SIG-M5 treated with dmso at 0.1 percent for 504 hours (cell line): ENCODE data around the gene GPR17.

Source experiments
- DNase-seq: peaks from one replicate; lab custom pipeline; 2025; ENCODE audit not compliant: unreplicated experiment; lab: John Stamatoyannopoulos, UW

The GPR17 gene

GRCh38 chr2:127614246-127614645 is 31.7 kb upstream of the GPR17 start:
- no peak for DNase-seq

GRCh38 chr2:127614731-127615130 is 31.2 kb upstream of the GPR17 start:
- DNase-seq, result no peak

GRCh38 chr2:127615511-127616166 is 30.3 kb upstream of the GPR17 start:
- DNase-seq, result no peak

GRCh38 chr2:127618551-127619202 is 27.3 kb upstream of the GPR17 start:
- DNase-seq, result no peak

- DNase-seq, result no peak
These were observed 26.8 kb upstream of the GPR17 start for GRCh38 chr2:127619203-127619590.

- DNase-seq, result no peak
These were observed 25.9 kb upstream of the GPR17 start for GRCh38 chr2:127619877-127620705.

GRCh38 chr2:127620866-127621265 is 25.1 kb upstream of the GPR17 start:
- DNase-seq, result no peak

- no peak for DNase-seq
These were observed 23.9 kb upstream of the GPR17 start for GRCh38 chr2:127621981-127622431.

GRCh38 chr2:127622561-127623387 is 23.2 kb upstream of the GPR17 start:
- DNase-seq, result no peak

GRCh38 chr2:127623388-127624319 is 22.3 kb upstream of the GPR17 start:
- no peak for DNase-seq

- DNase-seq, result no peak
These were observed 21.6 kb upstream of the GPR17 start for GRCh38 chr2:127624320-127624755.

GRCh38 chr2:127624756-127625571 is 21.0 kb upstream of the GPR17 start:
- no peak for DNase-seq

- no peak for DNase-seq
These were observed 20.4 kb upstream of the GPR17 start for GRCh38 chr2:127625572-127625951.

GRCh38 chr2:127626175-127626574 is 19.8 kb upstream of the GPR17 start:
- DNase-seq, result no peak

GRCh38 chr2:127626917-127627739 is 18.8 kb upstream of the GPR17 start:
- DNase-seq, result no peak

GRCh38 chr2:127627740-127628571 is 18.0 kb upstream of the GPR17 start:
- DNase-seq, result no peak
